Kasumi-1 (cell line): ENCODE measurements around the gene LY6G6D.

Experiments
- DNase-seq, 2 experiments: peaks; one replicate each; lab custom pipeline; 2025; lab: John Stamatoyannopoulos, UW

Gene LY6G6D

DNA sequence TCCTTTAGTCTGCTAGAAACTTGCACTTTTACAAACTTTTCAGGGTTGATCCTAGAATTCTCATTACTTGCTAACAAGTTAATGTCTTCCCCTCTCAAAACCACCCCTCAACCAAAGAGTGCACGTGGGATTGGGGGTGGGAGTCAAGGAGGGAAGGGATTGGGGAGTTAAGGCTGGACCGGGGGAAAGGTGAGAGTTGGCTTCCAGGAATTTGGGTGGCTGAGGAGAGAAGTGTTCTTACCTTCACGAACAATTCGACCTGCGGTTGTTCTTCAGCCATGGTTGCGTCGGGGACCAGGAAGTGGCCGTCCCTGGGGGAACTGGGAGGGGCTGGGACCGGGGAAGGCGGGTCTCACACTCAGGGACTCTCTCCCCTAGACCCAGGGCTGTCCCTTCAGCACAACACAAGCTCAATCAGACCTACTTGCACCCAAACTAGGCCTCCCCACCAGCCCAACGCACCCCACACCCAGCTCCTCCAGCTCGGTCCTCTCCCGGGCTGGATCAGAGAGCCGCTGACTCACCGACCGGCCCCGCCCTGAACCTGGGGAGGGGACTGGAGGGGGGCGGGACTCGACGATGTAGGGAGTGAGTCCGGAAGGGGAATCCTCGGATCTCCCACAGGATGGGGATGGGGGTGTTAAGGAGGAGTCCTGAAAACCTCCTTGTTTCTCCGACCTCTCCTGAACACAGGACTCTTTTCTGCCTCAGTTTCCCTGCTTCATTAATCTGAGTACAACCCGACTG is 21.0 kb downstream of the LY6G6D start, which contains the start of gene CLIC1:
Gene CLIC1 (minus strand): TSS at position 510 of the 747 bp plus-strand sequence. CDS start 230 bp downstream, at position 280.
- DNase-seq = peak; percentile 92 to 96

GRCh38 chr6:31736768-31737314 is 21.7 kb downstream of the LY6G6D start:
- DNase-seq = peak in 1 of 2 experiments; percentile 16

- peak; percentile 64 to 80 for DNase-seq
Measured at GRCh38 chr6:31737315-31737990, 22.3 kb downstream of the LY6G6D start.

GRCh38 chr6:31737991-31738979 is 23.1 kb downstream of the LY6G6D start:
- DNase-seq = peak; percentile 99

DNA sequence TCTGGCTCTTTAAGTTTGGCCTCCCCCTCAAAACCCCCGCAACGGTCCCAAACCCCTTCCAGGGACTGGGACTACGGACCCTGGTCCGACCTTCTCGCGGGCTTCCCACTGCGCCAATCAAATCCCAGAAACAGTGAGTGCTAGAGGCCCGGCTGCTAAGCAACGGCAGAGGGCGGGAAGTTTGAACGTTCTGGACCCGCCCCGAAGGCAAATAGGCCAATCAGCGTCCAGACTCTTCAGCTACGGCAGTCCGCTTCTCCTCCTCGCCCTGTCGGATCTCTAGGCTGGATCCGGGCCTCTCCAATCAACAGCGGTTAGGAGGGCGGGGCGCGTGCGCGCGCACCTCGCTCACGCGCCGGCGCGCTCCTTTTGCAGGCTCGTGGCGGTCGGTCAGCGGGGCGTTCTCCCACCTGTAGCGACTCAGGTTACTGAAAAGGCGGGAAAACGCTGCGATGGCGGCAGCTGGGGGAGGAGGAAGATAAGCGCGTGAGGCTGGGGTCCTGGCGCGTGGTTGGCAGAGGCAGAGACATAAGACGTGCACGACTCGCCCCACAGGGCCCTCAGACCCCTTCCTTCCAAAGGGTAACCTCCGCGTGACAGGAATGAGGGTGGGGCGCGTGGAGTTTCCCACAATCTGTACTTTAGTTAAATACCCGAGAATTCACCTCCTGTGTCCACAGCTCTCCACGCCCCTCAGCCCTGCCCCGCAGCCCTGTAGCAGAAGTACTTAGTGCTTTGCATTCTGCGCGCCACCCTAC is 24.7 kb downstream of the LY6G6D start, which contains the start of gene MSH5:
Gene MSH5 (plus strand): TSS at position 367 of the 758 bp plus-strand sequence. CDS start 462 bp downstream, outside the sequence.
- peak; percentile 99 for DNase-seq

DNA sequence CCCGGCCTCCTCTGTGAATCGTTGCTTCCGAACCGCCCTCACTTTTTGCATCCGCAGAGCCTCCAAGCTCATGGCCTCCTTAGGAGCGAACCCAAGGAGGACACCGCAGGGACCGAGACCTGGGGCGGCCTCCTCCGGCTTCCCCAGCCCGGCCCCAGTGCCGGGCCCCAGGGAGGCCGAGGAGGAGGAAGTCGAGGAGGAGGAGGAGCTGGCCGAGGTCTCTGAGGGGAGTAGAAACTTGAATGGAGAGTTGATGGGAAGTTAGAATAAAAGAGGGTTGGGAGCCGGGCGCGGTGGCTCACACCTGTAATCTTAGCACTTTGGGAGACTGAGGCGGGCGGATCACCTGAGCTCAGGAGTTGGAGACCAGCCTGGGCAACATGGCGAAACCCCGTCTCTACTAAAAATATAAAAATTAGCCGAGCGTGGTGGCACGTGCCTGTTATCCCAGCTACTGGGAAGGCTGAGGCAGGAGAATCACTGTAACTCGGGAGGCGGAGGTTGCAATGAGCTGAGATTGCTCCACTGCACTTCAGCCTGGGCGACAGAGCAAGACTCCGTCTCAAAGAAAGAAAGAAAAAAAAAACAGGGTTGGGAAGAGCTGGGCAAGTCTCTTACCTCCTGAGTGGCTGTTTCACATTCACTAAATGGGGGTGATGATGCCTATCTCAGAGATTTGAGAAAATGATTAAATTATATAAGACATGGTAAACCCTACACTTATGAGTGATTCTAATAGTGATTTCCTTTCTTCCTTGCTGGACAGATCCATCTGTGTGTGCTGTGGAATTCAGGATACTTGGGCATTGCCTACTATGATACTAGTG is 25.5 kb downstream of the LY6G6D start:
- peak; percentile 56 to 69 for DNase-seq

- DNase-seq = no peak
Measured at GRCh38 chr6:31741815-31742214, 26.7 kb downstream of the LY6G6D start.

DNA sequence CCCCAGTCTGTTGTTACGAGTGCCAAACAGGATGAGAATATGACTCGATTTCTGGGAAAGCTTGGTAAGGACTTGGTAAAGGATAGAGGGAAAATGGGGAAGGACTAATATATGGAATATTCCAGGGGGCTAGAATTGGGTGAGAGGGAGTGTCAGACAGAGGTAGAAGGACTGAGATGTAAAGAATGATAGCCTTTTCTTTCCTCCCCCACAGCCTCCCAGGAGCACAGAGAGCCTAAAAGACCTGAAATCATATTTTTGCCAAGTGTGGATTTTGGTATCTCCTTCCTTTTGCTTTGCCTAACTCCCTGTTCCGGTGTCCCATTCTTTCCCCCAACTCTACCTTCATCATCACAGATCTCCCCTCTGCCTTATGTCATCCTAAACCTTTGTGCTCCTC is 27.7 kb downstream of the LY6G6D start:
- DNase-seq = no peak

DNA sequence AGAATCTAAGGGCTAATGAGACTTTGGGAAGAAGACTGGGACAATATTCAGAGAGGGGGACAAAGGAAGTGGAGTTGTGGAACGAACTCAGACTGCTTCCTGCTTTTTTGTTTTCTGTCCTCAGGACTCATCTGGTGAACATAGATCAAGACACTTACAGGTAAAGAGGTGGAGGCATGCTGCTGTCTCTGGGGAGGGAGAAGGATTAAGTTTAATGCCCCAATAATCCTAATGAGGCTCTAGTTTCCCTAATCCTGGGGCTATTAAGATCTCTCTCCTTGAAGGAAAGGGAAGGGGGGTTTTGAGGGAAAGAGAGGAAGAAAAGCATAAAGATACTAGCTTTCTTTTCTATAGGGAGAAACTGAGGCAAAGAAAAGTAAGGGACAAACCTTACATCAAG is 29.3 kb downstream of the LY6G6D start:
- no peak for DNase-seq

DNA sequence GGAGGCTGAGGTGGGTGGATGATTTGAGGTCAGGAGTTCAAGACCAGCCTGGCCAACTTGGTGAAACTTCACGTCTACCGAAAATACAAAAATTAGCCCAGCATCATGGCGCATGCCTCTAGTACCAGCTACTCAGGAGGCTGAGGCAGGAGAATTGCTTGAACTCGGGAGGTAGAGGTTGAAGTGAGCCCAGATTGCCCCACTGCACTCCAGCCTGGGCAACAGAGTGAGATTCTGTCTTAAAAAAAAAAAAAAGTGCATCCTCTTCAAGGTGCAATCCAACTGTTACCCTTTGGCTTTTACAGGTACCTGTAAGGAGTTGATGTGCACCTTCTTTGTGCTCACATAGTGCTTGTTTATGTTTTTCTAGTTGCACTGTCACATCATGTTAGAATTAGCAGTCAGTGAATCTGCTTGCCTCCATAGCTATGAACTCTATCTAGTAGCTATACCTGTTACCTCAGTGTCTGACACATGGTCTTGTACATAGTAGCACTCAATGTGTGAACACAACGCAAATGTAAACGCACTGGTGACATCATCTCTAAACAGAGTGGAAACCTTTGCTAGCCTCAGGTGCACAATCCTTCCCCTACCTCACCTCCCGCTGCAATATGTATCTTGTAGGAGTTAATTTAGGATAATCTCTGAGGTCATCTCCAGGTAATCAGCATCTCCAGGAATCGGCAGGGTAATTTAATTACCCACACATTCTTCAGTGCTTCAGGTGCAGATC is 34.3 kb downstream of the LY6G6D start:
- no peak for DNase-seq

DNA sequence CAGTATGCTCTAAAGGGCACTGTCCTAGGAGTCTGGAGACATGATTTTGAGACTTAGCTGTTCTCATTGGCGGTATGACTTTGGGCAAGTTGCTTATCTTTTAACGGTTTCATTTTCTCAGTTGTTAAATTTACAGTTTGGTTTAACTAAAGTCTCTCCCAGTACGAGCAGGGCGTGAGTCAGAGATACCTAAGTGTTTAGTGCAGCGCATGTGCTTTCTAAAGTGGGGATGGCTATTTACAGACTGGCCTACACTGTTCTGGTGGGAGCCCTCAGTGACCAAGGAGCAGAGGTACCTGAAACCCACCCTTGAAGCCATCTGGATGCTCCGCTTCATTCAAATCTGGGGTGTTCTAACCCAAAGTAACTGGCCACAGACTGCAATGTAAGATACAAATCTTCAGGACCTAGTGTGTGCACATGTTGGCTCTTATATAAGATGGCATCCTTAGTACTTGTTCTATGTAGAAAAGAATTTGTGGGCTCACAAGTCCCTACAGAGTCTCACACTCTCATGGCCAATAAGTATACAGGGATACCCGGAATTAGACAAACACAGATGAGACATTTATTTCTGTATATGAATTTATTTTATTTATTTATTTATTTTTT is 35.4 kb downstream of the LY6G6D start:
- no peak for DNase-seq

- no peak for DNase-seq
Measured at GRCh38 chr6:31752739-31753319, 37.7 kb downstream of the LY6G6D start.

- DNase-seq = no peak
Measured at GRCh38 chr6:31758281-31758680, 43.1 kb downstream of the LY6G6D start.

DNA sequence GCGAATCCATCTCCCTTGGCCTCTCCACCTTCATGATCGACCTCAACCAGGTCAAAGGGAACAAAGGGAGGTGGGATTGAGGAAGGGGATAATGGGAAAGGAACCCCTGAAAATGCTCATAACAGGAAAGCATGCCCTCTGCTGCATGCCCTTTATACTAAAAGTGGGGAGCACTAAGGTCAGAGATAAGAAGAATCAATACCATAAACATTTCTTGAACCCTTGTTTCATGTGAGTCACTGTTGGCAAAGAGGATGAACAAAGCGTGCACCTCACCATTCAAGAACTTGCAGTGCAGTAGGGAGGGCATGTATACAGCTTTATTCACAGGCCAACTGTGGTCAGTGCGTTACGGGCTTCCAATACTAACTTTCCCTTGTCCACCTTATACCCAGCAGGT is 45.6 kb downstream of the LY6G6D start:
- DNase-seq = no peak

GRCh38 chr6:31761343-31761742 is 46.2 kb downstream of the LY6G6D start:
- DNase-seq = no peak

DNA sequence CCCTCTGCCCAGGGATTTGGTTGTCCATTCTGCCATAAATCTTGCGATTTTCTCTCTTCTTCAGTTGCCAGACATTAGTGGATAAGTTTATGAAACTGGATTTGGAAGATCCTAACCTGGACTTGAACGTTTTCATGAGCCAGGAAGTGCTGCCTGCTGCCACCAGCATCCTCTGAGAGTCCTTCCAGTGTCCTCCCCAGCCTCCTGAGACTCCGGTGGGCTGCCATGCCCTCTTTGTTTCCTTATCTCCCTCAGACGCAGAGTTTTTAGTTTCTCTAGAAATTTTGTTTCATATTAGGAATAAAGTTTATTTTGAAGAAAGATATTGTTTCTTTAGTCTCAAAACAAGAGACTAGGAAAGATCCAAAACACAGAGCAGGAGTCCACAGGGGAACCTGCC is 47.2 kb downstream of the LY6G6D start, which contains the start of gene SAPCD1:
Gene SAPCD1 (plus strand): TSS at position 301 of the 400 bp plus-strand sequence. CDS start 399 bp downstream, outside the sequence.
- no peak for DNase-seq

DNA sequence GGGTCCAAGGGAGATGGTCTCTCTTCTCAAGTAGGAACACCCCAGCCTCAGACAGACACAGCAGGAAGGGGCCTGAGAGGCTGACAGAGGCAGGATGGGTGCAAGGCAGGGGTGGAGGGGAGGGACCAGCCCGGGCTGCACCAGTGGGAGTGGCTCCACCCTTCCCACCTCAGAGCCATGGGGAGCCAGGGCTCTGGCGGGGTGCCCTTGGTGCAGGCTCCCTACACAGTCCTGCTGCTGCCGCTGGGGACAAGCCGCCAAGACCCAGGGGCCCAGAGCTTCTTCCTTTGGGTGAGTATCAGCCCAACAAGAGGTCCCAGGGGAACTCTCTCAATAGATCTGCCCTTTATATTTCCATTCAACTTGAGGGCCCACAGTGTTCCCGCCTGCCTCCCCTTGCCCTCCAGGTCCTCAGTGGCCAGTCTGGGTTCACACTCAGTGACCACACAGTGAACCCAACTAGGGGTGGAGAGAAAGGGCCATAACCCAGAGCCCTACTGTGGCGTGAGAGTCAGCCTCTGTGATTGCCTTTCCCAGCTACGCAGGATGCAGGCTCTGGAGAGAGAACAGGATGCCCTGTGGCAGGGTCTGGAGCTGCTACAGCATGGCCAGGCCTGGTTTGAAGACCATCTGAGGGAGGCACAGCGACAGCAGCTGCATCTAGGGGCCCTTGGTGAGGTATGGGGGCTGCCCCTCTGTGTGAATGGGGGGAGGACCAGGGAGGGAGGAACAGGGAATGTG is 47.9 kb downstream of the LY6G6D start:
- no peak for DNase-seq

GRCh38 chr6:31763619-31763940 is 48.4 kb downstream of the LY6G6D start:
- DNase-seq = no peak
